ENCODE measurements around the gene DUSP10. TPM values are rescaled to one million over a fixed set of nuclear protein-coding genes. Genes with fewer than 3 reads are reported as not detected.

Gene DUSP10
- total RNA-seq, 1 donor from 2014 or later, result 5.7 TPM

DNA sequence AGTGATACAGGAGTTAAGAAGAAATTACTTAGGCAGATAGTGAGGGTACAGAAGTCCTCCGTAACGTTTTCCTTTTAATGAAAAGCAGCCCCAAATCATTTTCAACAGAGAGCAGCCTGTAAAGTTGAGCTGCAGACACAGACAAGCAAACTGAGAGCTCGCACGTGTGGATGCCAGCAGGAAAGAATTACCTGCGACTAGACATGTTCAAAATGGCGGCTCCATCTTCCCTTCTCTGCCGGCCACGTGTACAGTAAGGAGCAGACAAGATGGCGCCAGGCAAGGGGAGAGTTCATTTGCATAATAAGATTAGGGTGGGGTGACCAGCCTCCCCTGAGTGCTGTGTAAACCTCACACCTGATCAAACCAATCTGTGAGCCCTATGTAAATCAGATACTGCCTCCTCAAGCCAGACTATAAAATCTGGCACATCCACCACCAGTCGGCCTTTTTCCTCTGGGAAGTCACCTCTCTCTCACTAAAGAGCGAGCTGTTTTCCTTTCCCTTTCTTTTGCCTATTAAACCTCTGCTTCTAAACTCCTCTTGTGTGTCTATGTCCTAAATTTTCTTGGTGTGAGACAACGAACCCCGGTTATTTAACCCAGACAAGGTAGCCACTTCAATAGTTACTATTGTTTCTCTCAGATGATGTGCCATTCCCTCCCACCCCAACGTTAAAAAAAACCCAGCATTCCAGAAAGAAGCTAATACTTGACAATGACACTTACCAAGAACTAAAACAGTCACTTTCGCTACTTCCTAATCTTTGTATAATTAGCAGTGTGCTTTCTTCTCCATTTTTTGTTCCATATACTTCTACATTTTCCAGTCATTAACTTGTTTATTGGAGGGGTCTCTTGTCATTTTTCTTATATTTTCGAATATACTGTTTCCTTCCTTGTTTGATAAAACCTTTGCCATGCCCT is 27.4 kb downstream of the DUSP10 start:
- TF ChIP-seq, protein P1, sequence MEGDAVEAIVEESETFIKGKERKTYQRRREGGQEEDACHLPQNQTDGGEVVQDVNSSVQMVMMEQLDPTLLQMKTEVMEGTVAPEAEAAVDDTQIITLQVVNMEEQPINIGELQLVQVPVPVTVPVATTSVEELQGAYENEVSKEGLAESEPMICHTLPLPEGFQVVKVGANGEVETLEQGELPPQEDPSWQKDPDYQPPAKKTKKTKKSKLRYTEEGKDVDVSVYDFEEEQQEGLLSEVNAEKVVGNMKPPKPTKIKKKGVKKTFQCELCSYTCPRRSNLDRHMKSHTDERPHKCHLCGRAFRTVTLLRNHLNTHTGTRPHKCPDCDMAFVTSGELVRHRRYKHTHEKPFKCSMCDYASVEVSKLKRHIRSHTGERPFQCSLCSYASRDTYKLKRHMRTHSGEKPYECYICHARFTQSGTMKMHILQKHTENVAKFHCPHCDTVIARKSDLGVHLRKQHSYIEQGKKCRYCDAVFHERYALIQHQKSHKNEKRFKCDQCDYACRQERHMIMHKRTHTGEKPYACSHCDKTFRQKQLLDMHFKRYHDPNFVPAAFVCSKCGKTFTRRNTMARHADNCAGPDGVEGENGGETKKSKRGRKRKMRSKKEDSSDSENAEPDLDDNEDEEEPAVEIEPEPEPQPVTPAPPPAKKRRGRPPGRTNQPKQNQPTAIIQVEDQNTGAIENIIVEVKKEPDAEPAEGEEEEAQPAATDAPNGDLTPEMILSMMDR (IDR thresholded peaks at IDR 0.05), result no peak
- no peak overlapping the region for H3K27ac ChIP-seq
- H3K4me3 ChIP-seq, result no peak overlapping the region
- H3K36me3 ChIP-seq, result no peaks in the 10 kb centered on the region
- H3K9me3 ChIP-seq, result no peaks in the 10 kb centered on the region
- intact Hi-C loops (cut with DNase I), result no loop called here
- no peaks in the 10 kb centered on the region for H3K27me3 ChIP-seq
- DNase-seq (ENCODE audit: low spot score in 2 of 2), result no peak
- H3K4me1 ChIP-seq, result no peaks in the 10 kb centered on the region

GRCh38 chr1:221712776-221713431 is 29.0 kb downstream of the DUSP10 start:
- DNase-seq (ENCODE audit: low spot score in 2 of 2), result no peak

GRCh38 chr1:221712198-221712684 is 29.6 kb downstream of the DUSP10 start:
- no peaks in the 10 kb centered on the region for H3K4me1 ChIP-seq
- TF ChIP-seq, protein P1 (IDR thresholded peaks at IDR 0.05), result no peak
- H3K9me3 ChIP-seq, result no peaks in the 10 kb centered on the region
- no peak overlapping the region for H3K27ac ChIP-seq
- no peak for DNase-seq (ENCODE audit: low spot score in 2 of 2)
- no peak overlapping the region for H3K4me3 ChIP-seq
- H3K27me3 ChIP-seq, result no peaks in the 10 kb centered on the region
- H3K36me3 ChIP-seq, result no peaks in the 10 kb centered on the region
- intact Hi-C loops (cut with DNase I), result no loop called here

More at GRCh38 chr1:221712776-221713431, 29.0 kb downstream of the DUSP10 start:
- Histone ChIP-seq H3K27me3 (no peaks in the 10 kb centered on the region), H3K36me3 (no peaks in the 10 kb centered on the region), H3K4me1 (no peaks in the 10 kb centered on the region), H3K27ac (no peak overlapping the region), H3K9me3 (no peaks in the 10 kb centered on the region), H3K4me3 (no peak overlapping the region)
- intact Hi-C loops (cut with DNase I), result no loop called here
- TF ChIP-seq, protein P1 (IDR thresholded peaks at IDR 0.05), result no peak

GRCh38 chr1:221711656-221712055 is 30.2 kb downstream of the DUSP10 start:
- H3K4me1 ChIP-seq, result no peaks in the 10 kb centered on the region

GRCh38 chr1:221711063-221711577 is 30.8 kb downstream of the DUSP10 start:
- Histone ChIP-seq H3K4me1 (no peaks in the 10 kb centered on the region), H3K27ac (no peak overlapping the region)
- no peak for DNase-seq (ENCODE audit: low spot score in 2 of 2)

More at GRCh38 chr1:221711656-221712055, 30.2 kb downstream of the DUSP10 start:
- no peak for DNase-seq (ENCODE audit: low spot score in 2 of 2)
- no peak overlapping the region for H3K4me3 ChIP-seq
- intact Hi-C loops (cut with DNase I), result no loop called here
- no peaks in the 10 kb centered on the region for H3K36me3 ChIP-seq
- no peaks in the 10 kb centered on the region for H3K27me3 ChIP-seq
- TF ChIP-seq, protein P1 (IDR thresholded peaks at IDR 0.05), result no peak
- no peak overlapping the region for H3K27ac ChIP-seq
- no peaks in the 10 kb centered on the region for H3K9me3 ChIP-seq

More at GRCh38 chr1:221711063-221711577, 30.8 kb downstream of the DUSP10 start:
- TF ChIP-seq, protein P1 (IDR thresholded peaks at IDR 0.05), result no peak
- Histone ChIP-seq H3K27me3 (no peaks in the 10 kb centered on the region), H3K9me3 (no peaks in the 10 kb centered on the region), H3K4me3 (no peak overlapping the region), H3K36me3 (no peaks in the 10 kb centered on the region)
- intact Hi-C loops (cut with DNase I), result no loop called here

Measured in ascending aorta (tissue), 2 donors.